Type B pancreatic cell (in vitro differentiated cells): ENCODE results near the gene SCUBE2. TPM values are rescaled to one million over a fixed set of nuclear protein-coding genes. Genes with fewer than 3 reads are reported as not detected.
"Not testable (repeated sequence)": the region's sequence is repeated elsewhere in the genome, so short reads cannot be mapped to it uniquely, and the experiment has no call there.

Experiments
- DNase-seq: peaks from one replicate; pipeline ENCODE4 v3.0.0; 2021; ENCODE audit warnings: mixed read lengths; ENCODE audit not compliant: unreplicated experiment; ENCODE audit errors: extremely low spot score
- H3K27ac Mint-ChIP-seq: 2 replicates; pipeline ENCODE4 v1.8.0; 2021; ENCODE audit warnings: mild to moderate bottlenecking, mixed read lengths
- H3K27me3 Mint-ChIP-seq: 2 replicates; pipeline ENCODE4 v1.8.0; 2021; ENCODE audit warnings: mixed read lengths
- H3K36me3 Mint-ChIP-seq: 2 replicates; pipeline ENCODE4 v1.8.0; 2021; ENCODE audit warnings: mixed read lengths
- H3K4me1 Mint-ChIP-seq: one replicate; pipeline ENCODE4 v1.8.0; 2021; ENCODE audit warnings: mixed read lengths; ENCODE audit not compliant: unreplicated experiment
- H3K4me3 Mint-ChIP-seq: 2 replicates; pipeline ENCODE4 v1.8.0; 2021; ENCODE audit warnings: mild to moderate bottlenecking, mixed read lengths
- H3K9me3 Mint-ChIP-seq: 2 replicates; pipeline ENCODE4 v1.8.0; 2021; ENCODE audit warnings: mixed read lengths
- CTCF ChIP-seq: fragments of 200-600 bp; sonication (generic); conservative IDR thresholded peaks from 2 replicates; pipeline ENCODE4 v1.5.0; 2021; ENCODE audit warnings: antibody characterized with exemption, mild to moderate bottlenecking
- total RNA-seq: library from RNA; stranded (reverse); gene quantifications from 2 replicates; pipeline ENCODE4 v1.2.1, GENCODE V29; 2021; ENCODE audit warnings: low replicate concordance

SCUBE2 gene
- total RNA-seq, 1 donor from 2014 or later = 7.9 TPM

GRCh38 chr11:9099617-9100016, 8.2 kb upstream of the SCUBE2 start:
- DNase-seq = no peak
- no peak for TF ChIP-seq CTCF
- peaks cover 15% of the 10 kb centered on the region for H3K27me3 Mint-ChIP-seq
- H3K27ac Mint-ChIP-seq = no peak overlapping the region
- peaks cover 11% of the 10 kb centered on the region for H3K9me3 Mint-ChIP-seq
- H3K36me3 Mint-ChIP-seq = no peaks in the 10 kb centered on the region
- H3K4me1 Mint-ChIP-seq = no peaks in the 10 kb centered on the region
- no peak overlapping the region for H3K4me3 Mint-ChIP-seq

- H3K36me3 Mint-ChIP-seq, H3K4me1 Mint-ChIP-seq, DNase-seq, H3K4me3 Mint-ChIP-seq, H3K27ac Mint-ChIP-seq: not testable (repeated sequence)
- Mint-ChIP-seq H3K9me3 (peaks cover 11% of the 10 kb centered on the region), H3K27me3 (peaks cover 19% of the 10 kb centered on the region)
Measured at GRCh38 chr11:9098455-9098854, 7.1 kb upstream of the SCUBE2 start.

- not testable (repeated sequence) for H3K4me3 Mint-ChIP-seq, H3K36me3 Mint-ChIP-seq, DNase-seq, H3K27ac Mint-ChIP-seq, H3K4me1 Mint-ChIP-seq
- H3K27me3 Mint-ChIP-seq = peaks cover 30% of the 10 kb centered on the region
- peaks cover 11% of the 10 kb centered on the region for H3K9me3 Mint-ChIP-seq
Measured at GRCh38 chr11:9097186-9097943, 6.0 kb upstream of the SCUBE2 start.

GRCh38 chr11:9096427-9096826, 5.0 kb upstream of the SCUBE2 start:
- Mint-ChIP-seq H3K4me1 (peaks cover 10% of the 10 kb centered on the region), H3K4me3 (no peak overlapping the region), H3K9me3 (peaks cover 11% of the 10 kb centered on the region), H3K27ac (no peak overlapping the region), H3K27me3 (peaks cover 37% of the 10 kb centered on the region), H3K36me3 (no peaks in the 10 kb centered on the region)
- no peak for TF ChIP-seq CTCF
- no peak for DNase-seq

- Mint-ChIP-seq H3K9me3 (peaks cover 11% of the 10 kb centered on the region), H3K27me3 (peaks cover 42% of the 10 kb centered on the region), H3K36me3 (no peaks in the 10 kb centered on the region), H3K4me3 (no peak overlapping the region), H3K27ac (no peak overlapping the region), H3K4me1 (peaks cover 10% of the 10 kb centered on the region)
- TF ChIP-seq CTCF = no peak
- no peak for DNase-seq
Measured at GRCh38 chr11:9095421-9095820, 4.0 kb upstream of the SCUBE2 start.

- Mint-ChIP-seq H3K4me3 (no peak overlapping the region), H3K4me1 (peaks cover 10% of the 10 kb centered on the region), H3K36me3 (no peaks in the 10 kb centered on the region), H3K27ac (no peak overlapping the region), H3K9me3 (peaks cover 11% of the 10 kb centered on the region), H3K27me3 (peaks cover 52% of the 10 kb centered on the region)
- TF ChIP-seq CTCF = no peak
- DNase-seq = no peak
Measured at GRCh38 chr11:9094420-9094819, 3.0 kb upstream of the SCUBE2 start.
